HEK293 (cell line): ENCODE measurements around the gene HAND2.

Source experiments
- BCL11A ChIP-seq: fragments of 450-650 bp; formaldehyde crosslinking; IDR thresholded peaks from 2 replicates; pipeline ENCODE4 v1.5.1; 2016; ENCODE audit warnings: low read depth, missing biosample characterization, missing genetic modification characterization
- CTCF ChIP-seq: fragments of 450-650 bp; formaldehyde crosslinking; IDR thresholded peaks from 2 replicates; pipeline ENCODE4 v1.5.1; 2016; ENCODE audit warnings: missing biosample characterization, missing genetic modification characterization
- EGR2 ChIP-seq: fragments of 450-650 bp; formaldehyde crosslinking; IDR thresholded peaks from 2 replicates; pipeline ENCODE4 v1.5.1; 2016; ENCODE audit warnings: low read depth, missing biosample characterization, missing genetic modification characterization
- KLF9 ChIP-seq: fragments of 450-650 bp; formaldehyde crosslinking; IDR thresholded peaks from 2 replicates; pipeline ENCODE4 v1.5.1; 2016; ENCODE audit warnings: missing biosample characterization, missing genetic modification characterization, low read depth
- MYNN ChIP-seq: fragments of 450-650 bp; formaldehyde crosslinking; IDR thresholded peaks from 2 replicates; pipeline ENCODE4 v1.5.1; 2016; ENCODE audit warnings: missing biosample characterization, missing genetic modification characterization, borderline replicate concordance
- SETDB1 ChIP-seq: IDR thresholded peaks from one replicate; pipeline ENCODE4 v1.6.1; 2017; ENCODE audit warnings: mild to moderate bottlenecking, low read length, moderate library complexity, mixed read lengths; ENCODE audit not compliant: insufficient read length
- TSHZ1 ChIP-seq: fragments of 450-650 bp; formaldehyde crosslinking; IDR thresholded peaks from 2 replicates; pipeline ENCODE4 v1.5.1; 2016; ENCODE audit warnings: missing biosample characterization, missing genetic modification characterization, borderline replicate concordance
- YY1 ChIP-seq: fragments of 450-650 bp; formaldehyde crosslinking; IDR thresholded peaks from 2 replicates; pipeline ENCODE4 v1.5.1; 2018; ENCODE audit warnings: missing biosample characterization, missing genetic modification characterization
- ZBTB44 ChIP-seq: fragments of 450-650 bp; IDR thresholded peaks from 2 replicates; pipeline ENCODE4 v1.5.1; 2018; ENCODE audit warnings: missing biosample characterization, mild to moderate bottlenecking, missing genetic modification characterization
- ZBTB49 ChIP-seq: fragments of 450-650 bp; formaldehyde crosslinking; IDR thresholded peaks from 2 replicates; pipeline ENCODE4 v1.5.1; 2016; ENCODE audit warnings: missing biosample characterization, missing genetic modification characterization, low read depth
- ZBTB8A ChIP-seq: fragments of 450-650 bp; formaldehyde crosslinking; IDR thresholded peaks from 2 replicates; pipeline ENCODE4 v1.5.1; 2016; ENCODE audit warnings: missing biosample characterization, missing genetic modification characterization
- ZFP3 ChIP-seq: fragments of 450-650 bp; formaldehyde crosslinking; IDR thresholded peaks from 2 replicates; pipeline ENCODE4 v1.5.1; 2016; ENCODE audit warnings: low read depth, missing biosample characterization, missing genetic modification characterization
- ZNF16 ChIP-seq: fragments of 450-650 bp; formaldehyde crosslinking; IDR thresholded peaks from 2 replicates; pipeline ENCODE4 v1.5.1; 2016; ENCODE audit warnings: low read depth, missing biosample characterization, missing genetic modification characterization
- ZNF184 ChIP-seq: fragments of 450-650 bp; IDR thresholded peaks from 2 replicates; pipeline ENCODE4 v1.5.1; 2018; ENCODE audit warnings: missing biosample characterization, mild to moderate bottlenecking, missing genetic modification characterization
- ZNF202 ChIP-seq: fragments of 450-650 bp; formaldehyde crosslinking; IDR thresholded peaks from 2 replicates; pipeline ENCODE4 v1.5.1; 2016; ENCODE audit warnings: missing biosample characterization, missing genetic modification characterization, borderline replicate concordance
- ZNF26 ChIP-seq: fragments of 450-650 bp; formaldehyde crosslinking; IDR thresholded peaks from 2 replicates; pipeline ENCODE4 v1.5.1; 2016; ENCODE audit warnings: missing biosample characterization, missing genetic modification characterization
- ZNF280C ChIP-seq: fragments of 450-650 bp; formaldehyde crosslinking; IDR thresholded peaks from 2 replicates; pipeline ENCODE4 v1.5.1; 2016; ENCODE audit warnings: missing biosample characterization, missing genetic modification characterization
- ZNF311 ChIP-seq: fragments of 450-650 bp; formaldehyde crosslinking; IDR thresholded peaks from 2 replicates; pipeline ENCODE4 v1.5.1; 2017; ENCODE audit warnings: missing biosample characterization, missing genetic modification characterization, borderline replicate concordance
- ZNF335 ChIP-seq: fragments of 450-650 bp; formaldehyde crosslinking; conservative IDR thresholded peaks from 2 replicates; pipeline ENCODE4 v1.5.1; 2016; ENCODE audit warnings: missing biosample characterization, missing genetic modification characterization
- ZNF366 ChIP-seq: fragments of 450-650 bp; formaldehyde crosslinking; conservative IDR thresholded peaks from 2 replicates; pipeline ENCODE4 v1.5.1; 2016; ENCODE audit warnings: missing biosample characterization, missing genetic modification characterization
- ZNF530 ChIP-seq: fragments of 450-650 bp; formaldehyde crosslinking; IDR thresholded peaks from 2 replicates; pipeline ENCODE4 v1.5.1; 2016; ENCODE audit warnings: low read depth, missing biosample characterization, missing genetic modification characterization
- ZNF555 ChIP-seq: fragments of 450-650 bp; formaldehyde crosslinking; conservative IDR thresholded peaks from 2 replicates; pipeline ENCODE4 v1.5.1; 2017; ENCODE audit warnings: missing biosample characterization, mild to moderate bottlenecking, missing genetic modification characterization, inconsistent platforms
- ZNF571 ChIP-seq: fragments of 450-650 bp; formaldehyde crosslinking; IDR thresholded peaks from 2 replicates; pipeline ENCODE4 v1.5.0; 2017; ENCODE audit warnings: missing biosample characterization, missing genetic modification characterization
- ZNF623 ChIP-seq: fragments of 450-650 bp; formaldehyde crosslinking; IDR thresholded peaks from 2 replicates; pipeline ENCODE4 v1.5.1; 2016; ENCODE audit warnings: missing biosample characterization, missing genetic modification characterization
- ZNF664 ChIP-seq: fragments of 450-650 bp; formaldehyde crosslinking; IDR thresholded peaks from 2 replicates; pipeline ENCODE4 v1.5.1; 2016; ENCODE audit warnings: missing biosample characterization, missing genetic modification characterization
- ZNF701 ChIP-seq: fragments of 450-650 bp; formaldehyde crosslinking; IDR thresholded peaks from 2 replicates; pipeline ENCODE4 v1.5.1; 2016; ENCODE audit warnings: missing biosample characterization, missing genetic modification characterization

The HAND2 gene

GRCh38 chr4:173538148-173538908 is 8.3 kb upstream of the HAND2 start (continued):
- TF ChIP-seq ZNF555 (tag by site-specific recombination) (no peak), ZNF16 (no peak), ZNF26 (no peak), ZBTB8A (tag by site-specific recombination) (no peak), ZNF623 (tag by site-specific recombination) (no peak), MYNN (tag by site-specific recombination) (no peak), CTCF (tag by site-specific recombination) (no peak), ZBTB44 (tag by site-specific recombination) (no peak), ZNF311 (tag by site-specific recombination) (no peak), ZNF701 (tag by site-specific recombination) (no peak), ZFP3 (tag by site-specific recombination) (no peak), ZNF530 (tag by site-specific recombination) (no peak), SETDB1 (no peak), BCL11A (tag by site-specific recombination) (no peak), EGR2 (no peak), ZNF335 (tag by site-specific recombination) (no peak), ZNF280C (no peak), TSHZ1 (no peak), YY1 (tag by site-specific recombination) (no peak), ZNF184 (no peak), ZNF366 (tag by site-specific recombination) (peak; percentile 71; the same call in 1 of the 2 replicates), ZNF571 (tag by site-specific recombination) (no peak), ZBTB49 (tag by site-specific recombination) (no peak), ZNF202 (tag by site-specific recombination) (peak; percentile 78; the same call in 1 of the 2 replicates), ZNF664 (tag by site-specific recombination) (no peak), KLF9 (no peak)
